GM12878 (cell line): Measurements from ENCODE around the gene F2RL3. TPM values are rescaled to one million over a fixed set of nuclear protein-coding genes. Genes with fewer than 3 reads are reported as not detected.

Source experiments
- ATF7 ChIP-seq: fragments of 450-650 bp; IDR thresholded peaks from 2 replicates; pipeline ENCODE4 v1.6.1; 2016; ENCODE audit warnings: low read depth, mild to moderate bottlenecking
- CUX1 ChIP-seq: IDR thresholded peaks from 2 replicates; pipeline ENCODE4 v1.6.1; 2012; ENCODE audit warnings: improper control_type of control experiment, low read depth, low read length; ENCODE audit not compliant: insufficient replicate concordance
- EZH2 ChIP-seq: IDR thresholded peaks from 2 replicates; pipeline ENCODE4 v1.6.1; 2012; ENCODE audit warnings: low read depth, mild to moderate bottlenecking, control low read depth, inconsistent platforms, low read length, borderline replicate concordance; ENCODE audit not compliant: control insufficient read depth
- GABPA ChIP-seq: IDR thresholded peaks from 2 replicates; pipeline ENCODE4 v1.6.1; 2014; ENCODE audit warnings: antibody characterized with exemption, low read depth, mild to moderate bottlenecking, inconsistent platforms
- HDGF ChIP-seq: fragments of 450-650 bp; IDR thresholded peaks from 2 replicates; pipeline ENCODE4 v1.6.1; 2016; ENCODE audit warnings: antibody characterized with exemption
- IKZF1 ChIP-seq: fragments of 450-650 bp; conservative IDR thresholded peaks from 2 replicates; pipeline ENCODE4 v1.6.1; 2017; ENCODE audit warnings: antibody characterized with exemption, mild to moderate bottlenecking
- IKZF2 ChIP-seq, 2 experiments: fragments of 450-650 bp; IDR thresholded peaks; 2 replicates each; pipeline ENCODE4 v1.6.1; 2017; ENCODE audit warnings: mild to moderate bottlenecking in 2 of 2, moderate library complexity in 2 of 2
- RAD21 ChIP-seq: IDR thresholded peaks from 2 replicates; pipeline ENCODE4 v1.6.1; 2011; ENCODE audit warnings: mild to moderate bottlenecking, low read depth, low read length, moderate library complexity; ENCODE audit not compliant: insufficient read depth
- SREBF1 ChIP-seq: IDR thresholded peaks from 2 replicates; pipeline ENCODE4 v1.6.1; 2012; ENCODE audit warnings: mild to moderate bottlenecking, low read length
- TARDBP ChIP-seq: IDR thresholded peaks from 2 replicates; pipeline ENCODE4 v1.6.1; 2016; ENCODE audit warnings: borderline replicate concordance
- TCF12 ChIP-seq: IDR thresholded peaks from 2 replicates; pipeline ENCODE4 v1.6.1; 2011; ENCODE audit warnings: low read depth, mild to moderate bottlenecking, low read length
- ZBED1 ChIP-seq: IDR thresholded peaks from 2 replicates; pipeline ENCODE4 v1.6.1; 2016; ENCODE audit warnings: borderline replicate concordance
- ZNF687 ChIP-seq: fragments of 450-650 bp; IDR thresholded peaks from 2 replicates; pipeline ENCODE4 v1.6.1; 2017; ENCODE audit warnings: mild to moderate bottlenecking, moderate library complexity
- polyA plus RNA-seq, 11 experiments: library from polyadenylated mRNA; depleted of rRNA in 4 of 11; unstranded in 6 of 11; stranded (reverse) in 5 of 11; fragments of >200 nt; fragmentation: Nextera tagmentation in 4 of 11; fragmentation: Illumina TruSeq in 1 of 11; extraction: Ambion mirVana in 4 of 11; extraction: Trizol in 1 of 11; gene quantifications; 1 replicate in 1 of 11; 2 replicates in 10 of 11; pipeline versions ENCODE4 v1.2.1 to v1.2.3, GENCODE V29; 2011 to 2016; ENCODE audit warnings: inconsistent platforms in 2 of 11, missing spikeins in 2 of 11, low read depth in 1 of 11
- total RNA-seq, 4 experiments: library from RNA; depleted of rRNA in 3 of 4; stranded (reverse); fragments of >200 nt in 3 of 4; fragmentation: Illumina TruSeq in 1 of 4; extraction: Trizol in 1 of 4; gene quantifications; 2 replicates each; pipeline versions ENCODE4 v1.2.1 to v1.2.3, GENCODE V29; 2013 to 2021
- TF ChIP-seq, protein P1 (sequence below): IDR thresholded peaks from 2 replicates; pipeline ENCODE4 v1.6.1; 2011; ENCODE audit warnings: borderline replicate concordance, low read depth, mild to moderate bottlenecking, moderate library complexity, low read length; ENCODE audit not compliant: insufficient read depth, poor library complexity, severe bottlenecking
- TF ChIP-seq, protein P2 (sequence below): fragments of 450-650 bp; IDR thresholded peaks from 2 replicates; pipeline ENCODE4 v1.6.1; 2017; ENCODE audit warnings: antibody characterized with exemption, mild to moderate bottlenecking, moderate library complexity

The F2RL3 gene
- total and polyA plus RNA-seq, 10 of the 15 experiments (the other 5 are each of a cell fraction or from before 2014, with no cell fraction given): 0.01 to 1.2 (median 0.29) TPM

GRCh38 chr19:16896146-16897028 is 7.6 kb downstream of the F2RL3 start (continued):
- TF ChIP-seq, protein P1, sequence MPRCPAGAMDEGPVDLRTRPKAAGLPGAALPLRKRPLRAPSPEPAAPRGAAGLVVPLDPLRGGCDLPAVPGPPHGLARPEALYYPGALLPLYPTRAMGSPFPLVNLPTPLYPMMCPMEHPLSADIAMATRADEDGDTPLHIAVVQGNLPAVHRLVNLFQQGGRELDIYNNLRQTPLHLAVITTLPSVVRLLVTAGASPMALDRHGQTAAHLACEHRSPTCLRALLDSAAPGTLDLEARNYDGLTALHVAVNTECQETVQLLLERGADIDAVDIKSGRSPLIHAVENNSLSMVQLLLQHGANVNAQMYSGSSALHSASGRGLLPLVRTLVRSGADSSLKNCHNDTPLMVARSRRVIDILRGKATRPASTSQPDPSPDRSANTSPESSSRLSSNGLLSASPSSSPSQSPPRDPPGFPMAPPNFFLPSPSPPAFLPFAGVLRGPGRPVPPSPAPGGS: no peak
- no peak for TF ChIP-seq GABPA
- no peak for TF ChIP-seq ZNF687
- TF ChIP-seq CUX1: no peak
- TF ChIP-seq, protein P2, sequence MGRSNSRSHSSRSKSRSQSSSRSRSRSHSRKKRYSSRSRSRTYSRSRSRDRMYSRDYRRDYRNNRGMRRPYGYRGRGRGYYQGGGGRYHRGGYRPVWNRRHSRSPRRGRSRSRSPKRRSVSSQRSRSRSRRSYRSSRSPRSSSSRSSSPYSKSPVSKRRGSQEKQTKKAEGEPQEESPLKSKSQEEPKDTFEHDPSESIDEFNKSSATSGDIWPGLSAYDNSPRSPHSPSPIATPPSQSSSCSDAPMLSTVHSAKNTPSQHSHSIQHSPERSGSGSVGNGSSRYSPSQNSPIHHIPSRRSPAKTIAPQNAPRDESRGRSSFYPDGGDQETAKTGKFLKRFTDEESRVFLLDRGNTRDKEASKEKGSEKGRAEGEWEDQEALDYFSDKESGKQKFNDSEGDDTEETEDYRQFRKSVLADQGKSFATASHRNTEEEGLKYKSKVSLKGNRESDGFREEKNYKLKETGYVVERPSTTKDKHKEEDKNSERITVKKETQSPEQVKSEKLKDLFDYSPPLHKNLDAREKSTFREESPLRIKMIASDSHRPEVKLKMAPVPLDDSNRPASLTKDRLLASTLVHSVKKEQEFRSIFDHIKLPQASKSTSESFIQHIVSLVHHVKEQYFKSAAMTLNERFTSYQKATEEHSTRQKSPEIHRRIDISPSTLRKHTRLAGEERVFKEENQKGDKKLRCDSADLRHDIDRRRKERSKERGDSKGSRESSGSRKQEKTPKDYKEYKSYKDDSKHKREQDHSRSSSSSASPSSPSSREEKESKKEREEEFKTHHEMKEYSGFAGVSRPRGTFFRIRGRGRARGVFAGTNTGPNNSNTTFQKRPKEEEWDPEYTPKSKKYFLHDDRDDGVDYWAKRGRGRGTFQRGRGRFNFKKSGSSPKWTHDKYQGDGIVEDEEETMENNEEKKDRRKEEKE: no peak
- TF ChIP-seq EZH2: no peak
- no peak for TF ChIP-seq RAD21
- TF ChIP-seq TCF12: no peak
- no peak for TF ChIP-seq ATF7
- 0 out of 2 replicates have a peak, but pooled peaks have one; percentile 22 for TF ChIP-seq IKZF1
- TF ChIP-seq IKZF2 (IDR thresholded peaks at IDR 0.05): no peak
- TF ChIP-seq SREBF1: no peak
- TF ChIP-seq ZBED1: no peak
- TF ChIP-seq TARDBP: no peak
- no peak for TF ChIP-seq HDGF
